Astrocyte (in vitro differentiated cells and primary cell): ENCODE data around the gene ZNF484.

Experiments
- CTCF ChIP-seq: IDR thresholded peaks from 2 replicates; pipeline ENCODE4 v1.5.1; 2011; ENCODE audit warnings: low read depth, mild to moderate bottlenecking, inconsistent platforms, low read length, moderate library complexity; ENCODE audit not compliant: insufficient read depth
- EZH2 ChIP-seq: IDR thresholded peaks from 2 replicates; pipeline ENCODE4 v1.6.1; 2012; ENCODE audit warnings: mild to moderate bottlenecking, low read length, inconsistent platforms; ENCODE audit not compliant: insufficient read depth

GRCh38 chr9:92850898-92851297, 26.9 kb downstream of the ZNF484 start:
- no peak for TF ChIP-seq CTCF
- TF ChIP-seq EZH2, result no peak
